Erythroblast (primary cell): ENCODE data around the gene SAA1.

Source experiments
- GATA1 ChIP-seq: IDR thresholded peaks from 2 replicates; pipeline ENCODE4 v1.6.1; 2011; ENCODE audit warnings: low read depth, mild to moderate bottlenecking, control low read depth, low read length, moderate library complexity
- POLR2A ChIP-seq: IDR thresholded peaks from 2 replicates; pipeline ENCODE4 v1.6.1; 2011; ENCODE audit warnings: mild to moderate bottlenecking, low read length

DNA sequence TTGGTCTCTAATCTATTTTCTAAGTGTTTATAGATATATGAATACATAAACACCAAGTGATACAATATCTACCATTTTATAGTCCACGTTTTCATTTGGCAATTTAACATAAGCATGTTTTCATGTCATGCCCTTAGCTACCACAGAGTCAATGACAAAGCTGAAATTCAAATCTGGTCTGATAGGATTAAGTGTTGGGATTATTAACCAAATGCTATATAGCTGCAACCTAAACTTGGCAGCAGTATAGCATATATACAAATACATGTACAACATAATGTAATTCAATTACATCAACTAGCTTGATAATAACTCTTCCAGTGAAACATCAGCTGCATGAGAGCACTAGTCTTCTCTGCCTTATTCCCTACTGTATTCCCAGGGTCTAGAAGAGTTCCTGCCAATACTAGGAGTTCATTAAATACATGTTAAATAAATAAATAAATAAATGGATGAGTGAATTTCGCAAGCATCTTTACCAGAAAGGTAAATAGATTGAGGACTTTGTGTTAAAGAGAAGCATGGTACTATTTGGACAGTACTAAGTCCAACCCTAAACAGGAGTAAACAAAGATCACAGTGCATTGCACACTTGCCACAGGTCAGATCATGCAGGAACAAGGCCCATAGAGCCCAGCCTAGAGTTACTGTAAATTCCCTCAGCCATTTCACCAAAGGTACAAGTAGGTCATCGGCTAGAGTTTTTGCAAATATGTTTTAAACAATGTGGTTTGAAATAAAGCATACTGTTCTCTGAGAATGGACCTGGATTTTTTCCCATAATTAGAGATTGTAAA lies 42.3 kb upstream of the SAA1 start:
- TF ChIP-seq POLR2A (no peak), GATA1 (no peak)
